ENCODE results near the gene VMAC. TPM values are rescaled to one million over a fixed set of nuclear protein-coding genes. Genes with fewer than 3 reads are reported as not detected.

The VMAC gene
- total and polyA plus RNA-seq, 2 donors (not counting 1 experiment from before 2014, with no cell fraction given): 27.1 to 27.2 TPM

DNA sequence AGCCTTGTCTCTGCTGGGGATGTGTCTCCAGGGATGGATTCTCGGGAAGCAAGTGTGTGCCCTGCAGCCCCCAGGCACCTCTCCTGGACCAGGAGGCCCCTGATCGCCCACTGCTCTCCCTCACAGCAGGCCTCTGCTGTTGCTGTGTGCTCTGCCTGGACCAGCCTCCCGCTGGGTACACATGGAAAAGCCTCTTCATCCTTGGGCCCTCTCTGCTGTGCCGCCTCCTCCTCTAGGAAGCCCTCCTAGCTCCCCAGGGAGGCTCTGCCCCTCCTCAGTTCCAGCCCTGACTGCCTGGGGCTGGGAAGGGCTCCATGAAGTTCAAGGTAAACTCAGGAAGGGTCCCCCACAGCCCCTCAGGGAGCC, 13.1 kb upstream of the VMAC start:
- ChIA-PET CTCF (no interaction called here), POLR2A (interaction anchor here (0.7 kb wide), 1 partner anchor 13 kb away, joined by 3 read pairs; the partner anchor contains the start of gene VMAC)
- Histone ChIP-seq H3K4me2 (replicated peaks; ENCODE audit: low read depth, low read length, poor library complexity, severe bottlenecking) (no peak overlapping the region), H3K79me2 (ENCODE audit: control insufficient read depth, insufficient read depth, low read length) (no peaks in the 10 kb centered on the region), H3K4me3 (ENCODE audit: control extremely low read depth in 1 of 5, extremely low read depth in 1 of 5, insufficient read depth in 1 of 5, low read depth in 2 of 5, low read length in 4 of 5) (no peak overlapping the region), H3K9ac (ENCODE audit: low read length) (no peak overlapping the region), H3K9me3 (ENCODE audit: control extremely low read depth in 1 of 3, control insufficient read depth in 2 of 3, insufficient read depth in 1 of 3, low read length in 2 of 3) (peaks cover 0 to 7% (median 0%) of the 10 kb centered on the region in 3 donors), H3K4me1 (ENCODE audit: control insufficient read depth in 2 of 2, insufficient read depth in 2 of 2, low read length in 2 of 2) (peaks cover 0 to 4% of the 10 kb centered on the region in 2 donors), H3K36me3 (replicated peaks in 1 of 2; ENCODE audit: control extremely low read depth in 1 of 2, control insufficient read depth in 1 of 2, extremely low read depth in 1 of 2, insufficient read depth in 2 of 2, low read length in 1 of 2) (peaks cover 0 to 7% of the 10 kb centered on the region in 2 experiments), H4K20me1 (ENCODE audit: control insufficient read depth, insufficient read depth, low read length, poor library complexity, severe bottlenecking) (peaks cover 8% of the 10 kb centered on the region), H3K27me3 (replicated peaks in 1 of 4; ENCODE audit: control extremely low read depth in 1 of 4, control insufficient read depth in 3 of 4, insufficient read depth in 4 of 4, low read length in 3 of 4) (peaks cover 0 to 27% (median 3%) of the 10 kb centered on the region in 4 experiments), H2AFZ (ENCODE audit: insufficient read depth, low read depth, low read length, poor library complexity, severe bottlenecking) (no peak overlapping the region), H3K27ac (ENCODE audit: low read length in 2 of 2) (no peak overlapping the region)
- ATAC-seq (ENCODE audit: low read depth): peak; percentile 17
- intact Hi-C loops (cut with micrococcal nuclease): no loop called here
- Mint-ChIP-seq H3K9me3 (ENCODE audit: insufficient read depth) (no peaks in the 10 kb centered on the region), H3K4me3 (no peak overlapping the region), H3K27ac (no peak overlapping the region), H3K27me3 (peaks cover 9% of the 10 kb centered on the region), H3K4me1 (no peaks in the 10 kb centered on the region)
- no peak for DNase-seq
- WGBS (ENCODE audit: insufficient coverage): 70% methylated on average over 4 of the region's 4 CpGs
- TF ChIP-seq, protein P1, sequence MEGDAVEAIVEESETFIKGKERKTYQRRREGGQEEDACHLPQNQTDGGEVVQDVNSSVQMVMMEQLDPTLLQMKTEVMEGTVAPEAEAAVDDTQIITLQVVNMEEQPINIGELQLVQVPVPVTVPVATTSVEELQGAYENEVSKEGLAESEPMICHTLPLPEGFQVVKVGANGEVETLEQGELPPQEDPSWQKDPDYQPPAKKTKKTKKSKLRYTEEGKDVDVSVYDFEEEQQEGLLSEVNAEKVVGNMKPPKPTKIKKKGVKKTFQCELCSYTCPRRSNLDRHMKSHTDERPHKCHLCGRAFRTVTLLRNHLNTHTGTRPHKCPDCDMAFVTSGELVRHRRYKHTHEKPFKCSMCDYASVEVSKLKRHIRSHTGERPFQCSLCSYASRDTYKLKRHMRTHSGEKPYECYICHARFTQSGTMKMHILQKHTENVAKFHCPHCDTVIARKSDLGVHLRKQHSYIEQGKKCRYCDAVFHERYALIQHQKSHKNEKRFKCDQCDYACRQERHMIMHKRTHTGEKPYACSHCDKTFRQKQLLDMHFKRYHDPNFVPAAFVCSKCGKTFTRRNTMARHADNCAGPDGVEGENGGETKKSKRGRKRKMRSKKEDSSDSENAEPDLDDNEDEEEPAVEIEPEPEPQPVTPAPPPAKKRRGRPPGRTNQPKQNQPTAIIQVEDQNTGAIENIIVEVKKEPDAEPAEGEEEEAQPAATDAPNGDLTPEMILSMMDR (IDR thresholded peaks at IDR 0.05): no peak
- TF ChIP-seq EZH2 (IDR thresholded peaks at IDR 0.05; ENCODE audit: borderline replicate concordance, insufficient read depth, low read depth, low read length, poor library complexity, severe bottlenecking): no peak

DNA sequence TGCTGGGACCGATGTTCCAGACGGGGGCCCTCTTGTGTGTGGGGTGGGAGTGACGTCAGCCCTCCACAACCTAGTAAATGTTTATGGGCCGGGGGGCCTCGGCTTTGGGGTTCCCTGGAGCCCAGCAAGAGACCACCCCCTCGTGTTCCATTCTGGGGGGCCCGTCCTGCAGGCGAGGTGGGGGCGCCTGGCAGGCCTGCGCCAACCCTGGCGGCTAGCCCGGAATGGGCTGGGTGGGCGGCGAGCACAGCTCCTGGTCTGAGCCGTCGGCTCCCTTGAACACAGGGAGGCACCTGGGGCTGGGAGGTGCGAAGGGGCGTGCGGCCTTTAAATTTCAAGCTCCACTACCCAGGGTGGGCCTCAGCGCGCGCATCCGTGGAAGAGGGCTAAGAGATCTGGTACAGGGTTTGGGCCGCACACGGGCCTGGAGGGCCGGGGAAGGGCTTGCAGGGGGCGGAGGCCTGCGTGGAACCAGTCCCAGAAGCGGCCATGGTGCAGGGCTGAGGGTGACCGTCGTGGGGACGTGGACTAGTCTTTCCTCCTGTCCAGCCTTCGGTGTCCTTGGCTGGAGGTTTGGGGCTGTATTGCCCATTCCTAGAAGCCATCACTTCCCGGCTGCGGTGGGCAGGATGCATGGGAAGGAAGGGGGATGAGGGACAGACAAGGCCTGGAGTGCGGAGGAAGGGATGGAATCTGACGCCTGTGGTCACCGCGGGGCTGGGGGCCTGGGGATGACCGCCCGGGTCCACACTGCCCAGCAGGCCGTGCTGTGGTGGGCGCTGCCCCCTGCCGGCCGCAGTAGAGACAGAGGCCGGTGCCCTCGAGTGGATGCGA, 12.5 kb upstream of the VMAC start:
- H3K27ac Mint-ChIP-seq: no peak overlapping the region
- H3K9ac ChIP-seq (ENCODE audit: low read length): no peak overlapping the region

More for the DNA sequence above, 12.5 kb upstream of the VMAC start:
- peaks cover 0 to 4% of the 10 kb centered on the region in 2 donors for H3K4me1 ChIP-seq (ENCODE audit: control insufficient read depth in 2 of 2, insufficient read depth in 2 of 2, low read length in 2 of 2)
- H3K27me3 ChIP-seq (replicated peaks in 1 of 4; ENCODE audit: control extremely low read depth in 1 of 4, control insufficient read depth in 3 of 4, insufficient read depth in 4 of 4, low read length in 3 of 4): peaks cover 0 to 24% (median 3%) of the 10 kb centered on the region in 4 experiments
- H3K27ac ChIP-seq (ENCODE audit: low read length in 2 of 2): no peak overlapping the region
- H2AFZ ChIP-seq (ENCODE audit: insufficient read depth, low read depth, low read length, poor library complexity, severe bottlenecking): no peak overlapping the region
- peak; percentile 44 for ATAC-seq (ENCODE audit: low read depth)
- ChIA-PET CTCF (no interaction called here), POLR2A (interaction anchor here (0.7 kb wide), 1 partner anchor 12 kb away, joined by 3 read pairs; the partner anchor contains the start of gene VMAC)
- no peak for DNase-seq
- peaks cover 14% of the 10 kb centered on the region for H4K20me1 ChIP-seq (ENCODE audit: control insufficient read depth, insufficient read depth, low read length, poor library complexity, severe bottlenecking)
- no peak overlapping the region for H3K4me3 ChIP-seq (ENCODE audit: control extremely low read depth in 1 of 5, extremely low read depth in 1 of 5, insufficient read depth in 1 of 5, low read depth in 2 of 5, low read length in 4 of 5)
- no peak for TF ChIP-seq EZH2 (IDR thresholded peaks at IDR 0.05; ENCODE audit: borderline replicate concordance, insufficient read depth, low read depth, low read length, poor library complexity, severe bottlenecking)
- TF ChIP-seq, protein P1 (IDR thresholded peaks at IDR 0.05): peak; percentile 32
- Mint-ChIP-seq H3K9me3 (ENCODE audit: insufficient read depth) (no peaks in the 10 kb centered on the region), H3K4me3 (no peak overlapping the region), H3K4me1 (no peaks in the 10 kb centered on the region), H3K27me3 (peaks cover 9% of the 10 kb centered on the region)
- peaks cover 0 to 9% of the 10 kb centered on the region in 2 experiments for H3K36me3 ChIP-seq (replicated peaks in 1 of 2; ENCODE audit: control extremely low read depth in 1 of 2, control insufficient read depth in 1 of 2, extremely low read depth in 1 of 2, insufficient read depth in 2 of 2, low read length in 1 of 2)
- no peak overlapping the region for H3K4me2 ChIP-seq (replicated peaks; ENCODE audit: low read depth, low read length, poor library complexity, severe bottlenecking)
- peaks cover 0 to 9% (median 0%) of the 10 kb centered on the region in 3 donors for H3K9me3 ChIP-seq (ENCODE audit: control extremely low read depth in 1 of 3, control insufficient read depth in 2 of 3, insufficient read depth in 1 of 3, low read length in 2 of 3)
- WGBS (ENCODE audit: insufficient coverage): 17% methylated on average over 46 of the region's 48 CpGs
- intact Hi-C loops (cut with micrococcal nuclease): no loop called here
- no peaks in the 10 kb centered on the region for H3K79me2 ChIP-seq (ENCODE audit: control insufficient read depth, insufficient read depth, low read length)

Measured in B cell (primary cell).